ENCODE data around the gene REG3G. TPM values are rescaled to one million over a fixed set of nuclear protein-coding genes. Genes with fewer than 3 reads are reported as not detected.

REG3G gene
- not detected for total RNA-seq

DNA sequence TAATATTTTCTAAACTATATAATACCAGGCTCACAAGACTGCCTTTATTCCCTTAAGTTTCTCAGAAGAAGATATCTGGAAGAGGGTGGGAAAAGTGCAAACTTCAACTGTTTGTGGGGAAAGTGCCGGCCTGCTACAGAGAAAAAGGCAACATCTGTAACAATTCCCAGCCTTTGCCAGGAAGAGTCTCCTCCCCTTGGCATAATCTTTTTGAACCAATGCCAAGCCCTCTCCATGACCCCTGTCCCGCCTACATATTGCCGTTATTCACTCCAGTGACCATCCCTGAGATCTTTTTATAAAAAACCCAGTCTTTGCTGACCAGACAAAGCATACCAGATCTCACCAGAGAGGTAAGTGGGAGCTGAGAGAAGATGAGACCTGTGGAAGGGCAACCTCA is at the start of gene REG3G:
Gene REG3G (plus strand): TSS at position 282 of the 400 bp plus-strand sequence. CDS start 392 bp downstream, outside the sequence.

Other genes with a start within 250 kb of the REG3G start
- gene REG1B, start 62.3 kb downstream of the REG3G start, total RNA-seq = not detected
- not detected for gene REG1A, start 94.8 kb downstream of the REG3G start, total RNA-seq
- gene REG3A, start 134.1 kb downstream of the REG3G start, total RNA-seq = not detected

Data from melanocyte of skin (primary cell).